HG02623 (cell line): ENCODE measurements around the gene PRTG.
"Not testable (repeated sequence)": the region's sequence is repeated elsewhere in the genome, so short reads cannot be mapped to it uniquely, and the experiment has no call there.

Experiments used
- ATAC-seq: cut with Tn5 transposase; IDR thresholded peaks from one replicate; pipeline ENCODE4 v1.9.1; 2021; ENCODE audit warnings: moderate library complexity; ENCODE audit not compliant: unreplicated experiment

The PRTG gene

DNA sequence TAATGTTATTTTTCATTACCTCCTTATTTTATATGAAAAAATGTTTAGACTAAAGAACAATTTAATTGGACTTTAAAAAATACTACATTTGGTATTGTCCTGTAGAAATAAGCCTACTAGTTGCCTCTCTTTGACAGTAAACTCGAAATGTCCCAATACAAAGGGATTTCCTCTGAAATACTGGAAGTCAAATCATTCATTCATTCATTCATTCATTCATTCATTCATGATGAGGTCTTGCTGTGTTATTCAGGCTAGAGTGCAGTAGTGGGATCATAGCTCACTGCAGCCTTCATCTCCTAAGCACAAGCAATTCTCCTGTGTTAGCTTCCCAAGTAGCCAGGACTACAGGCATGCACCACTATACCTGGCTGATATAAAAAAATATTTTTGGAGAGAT is 104.2 kb downstream of the PRTG start:
- ATAC-seq: no peak

DNA sequence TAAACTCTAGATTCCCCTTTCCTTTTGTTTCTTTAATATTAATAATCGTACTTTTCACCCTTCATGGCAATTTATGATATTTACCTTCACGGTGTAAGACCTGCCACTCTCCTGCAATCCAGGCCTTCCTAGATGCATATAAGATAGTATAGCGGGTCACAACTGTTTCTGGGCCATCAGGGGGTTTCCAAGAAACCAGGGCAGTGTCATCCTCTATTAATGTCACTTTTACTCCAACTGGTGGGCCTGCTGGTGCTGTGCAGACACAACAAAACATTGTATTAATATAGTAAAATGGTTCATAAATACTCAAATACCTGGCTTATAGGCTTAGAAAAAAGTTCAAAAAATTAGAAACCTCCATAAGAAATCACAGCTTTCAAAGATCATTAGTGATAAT is 105.9 kb downstream of the PRTG start:
- ATAC-seq: no peak

DNA sequence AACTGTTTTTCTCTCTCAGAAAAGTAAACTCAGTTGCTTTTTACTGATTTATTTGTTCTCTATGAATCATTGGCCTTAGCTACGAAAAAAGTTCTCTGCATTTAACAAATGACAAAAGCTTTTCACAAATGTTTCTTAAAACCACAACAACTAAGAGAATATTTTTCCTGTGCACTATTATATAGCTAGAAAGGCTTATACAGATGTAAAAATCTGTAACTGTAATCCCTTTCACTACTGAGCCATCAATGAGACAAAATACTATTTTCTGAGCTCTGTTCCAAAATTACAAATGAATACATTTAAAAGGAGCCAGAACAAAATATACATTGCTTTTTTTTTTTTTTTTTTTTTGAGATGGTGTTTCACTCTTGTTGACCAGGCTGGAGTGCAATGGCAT is 109.2 kb downstream of the PRTG start:
- ATAC-seq: no peak

DNA sequence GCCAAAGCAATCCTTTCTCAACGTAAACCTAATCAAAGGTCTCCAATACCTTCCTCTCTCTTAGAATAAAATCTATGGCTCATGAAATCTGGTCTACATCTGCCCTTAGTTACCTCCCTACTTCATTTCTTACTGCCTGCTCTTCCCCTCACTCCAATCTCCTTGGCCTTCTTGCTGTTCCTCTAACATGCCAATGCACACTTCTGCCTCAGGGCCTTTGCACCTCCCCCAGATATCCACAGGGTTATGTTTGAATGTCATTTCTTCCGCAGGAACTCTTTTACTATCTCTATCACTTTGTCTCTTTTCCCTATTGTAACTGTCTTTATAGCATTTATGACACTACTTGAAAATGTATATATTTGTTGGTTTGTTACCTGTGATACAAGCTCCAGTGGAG is 110.5 kb downstream of the PRTG start:
- no peak for ATAC-seq

DNA sequence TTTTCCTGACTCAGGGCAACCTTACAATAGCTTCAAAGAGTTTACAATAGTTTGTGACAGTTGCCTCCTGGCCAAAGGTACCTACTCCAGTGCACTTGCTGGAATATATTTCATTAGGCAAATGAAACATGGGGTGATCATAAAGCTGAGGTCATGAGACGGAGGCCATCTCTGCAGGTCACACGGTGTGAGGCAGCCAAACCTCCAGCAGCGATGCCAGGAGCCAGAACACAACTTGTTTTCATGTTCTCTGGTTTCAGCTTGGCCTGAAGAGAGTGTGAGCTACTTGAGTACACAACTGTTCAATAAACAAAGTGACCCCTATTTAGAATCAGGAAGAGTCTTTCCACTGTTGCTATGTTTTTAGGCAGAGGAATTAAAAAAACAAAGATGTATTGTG is 112.1 kb downstream of the PRTG start:
- no peak for ATAC-seq

DNA sequence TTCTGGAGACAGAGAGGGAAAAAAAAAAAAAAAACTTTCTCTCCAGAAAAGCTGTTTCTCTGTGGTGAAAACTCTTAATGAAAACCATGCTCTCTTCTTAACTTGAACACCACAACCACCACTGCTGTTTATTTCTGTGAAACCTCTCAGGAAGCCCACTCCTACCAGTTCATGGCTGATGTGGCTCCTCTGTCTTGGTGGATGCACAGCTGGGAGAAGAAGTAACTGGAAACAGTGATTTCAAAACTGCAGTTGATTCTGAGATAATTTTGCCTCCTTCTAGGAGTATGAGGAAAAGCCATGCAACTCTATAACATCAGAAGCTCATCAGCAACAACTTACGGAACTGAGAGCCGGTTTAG is 114.6 kb downstream of the PRTG start:
- no peak for ATAC-seq

DNA sequence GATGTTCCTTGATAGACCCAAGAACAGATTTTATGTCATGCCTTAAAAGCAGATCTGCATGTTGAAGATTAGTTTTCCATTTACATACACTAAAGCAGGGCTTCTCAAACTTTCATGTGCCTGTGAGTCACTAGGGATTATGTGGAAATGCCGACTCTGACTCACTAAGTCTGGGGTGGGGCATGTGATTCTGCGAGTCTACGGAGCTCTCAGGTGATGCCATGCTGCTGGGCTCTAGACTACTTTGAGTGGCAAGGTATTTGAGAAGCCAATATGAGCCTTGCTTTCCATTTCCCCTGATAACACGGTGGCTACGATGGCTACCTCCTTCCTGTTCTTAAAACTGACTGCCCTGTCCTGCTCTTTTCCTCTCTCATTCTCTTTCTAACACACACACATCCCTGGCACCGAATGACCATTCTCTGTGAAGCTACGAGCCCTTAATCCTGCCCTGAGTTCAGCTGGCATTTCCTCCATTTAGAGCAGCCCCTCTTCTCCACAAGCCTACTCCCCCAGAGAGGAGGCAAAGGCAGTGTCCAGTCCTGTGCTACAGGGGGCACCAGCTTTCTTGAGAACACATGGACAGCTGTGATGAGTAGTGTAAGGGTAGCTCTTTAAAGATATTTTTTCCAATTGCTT is 115.1 kb downstream of the PRTG start:
- ATAC-seq: no peak

DNA sequence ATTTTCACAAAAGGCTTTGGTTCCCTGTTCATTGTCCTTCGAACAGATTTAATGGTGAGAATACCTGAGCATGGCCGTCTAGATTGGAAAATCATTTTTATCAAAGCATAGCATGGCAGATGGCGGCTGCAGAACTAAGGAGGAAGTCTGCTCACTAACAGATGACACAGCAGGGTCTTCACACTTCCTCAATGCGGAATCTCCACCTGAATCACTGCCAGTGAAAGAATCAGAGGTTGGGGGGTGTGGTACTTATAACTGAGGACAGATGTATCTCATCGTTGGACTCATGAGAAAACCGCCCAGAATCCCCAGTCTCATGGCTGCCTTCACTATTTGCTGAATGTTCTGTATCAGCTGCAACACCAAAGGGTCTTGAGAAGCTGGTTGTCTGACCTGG is 123.2 kb downstream of the PRTG start:
- no peak for ATAC-seq

DNA sequence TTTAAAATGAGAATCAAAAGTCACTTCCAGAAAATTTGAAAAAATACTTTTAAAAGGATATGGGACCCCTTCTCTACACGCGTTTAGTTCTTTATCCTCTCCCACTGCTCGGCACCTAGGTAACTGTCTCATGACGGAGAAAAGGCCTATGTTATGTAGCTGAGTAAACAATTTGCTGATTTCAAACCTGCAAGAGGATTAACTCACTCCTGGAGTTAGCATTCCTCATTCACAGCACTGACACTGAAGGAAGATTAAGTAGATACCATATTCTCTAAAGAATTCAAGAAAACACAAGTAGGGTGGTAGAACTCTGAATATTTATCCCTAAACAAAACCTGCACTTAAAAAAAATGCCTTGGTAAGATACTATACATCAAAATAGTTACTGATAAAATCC is 124.6 kb downstream of the PRTG start:
- ATAC-seq: no peak

DNA sequence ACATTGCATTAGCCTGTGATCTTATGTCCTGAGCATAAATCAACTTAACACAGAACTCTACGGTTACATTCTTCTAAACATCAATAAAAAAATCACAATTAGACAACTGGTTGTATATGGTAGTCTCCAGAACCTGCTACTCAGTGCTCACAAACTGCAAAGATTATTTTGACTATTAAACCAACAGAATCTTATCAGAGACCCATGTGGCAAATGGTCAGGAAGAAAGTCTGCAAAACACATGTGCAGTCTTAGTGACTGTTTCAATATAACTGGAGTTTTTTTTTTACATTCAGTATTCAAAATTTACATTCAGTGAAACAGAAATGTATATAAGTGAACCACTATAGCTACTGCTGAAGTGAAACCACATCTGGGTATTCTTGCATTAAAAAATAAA is 127.5 kb downstream of the PRTG start:
- ATAC-seq: no peak

DNA sequence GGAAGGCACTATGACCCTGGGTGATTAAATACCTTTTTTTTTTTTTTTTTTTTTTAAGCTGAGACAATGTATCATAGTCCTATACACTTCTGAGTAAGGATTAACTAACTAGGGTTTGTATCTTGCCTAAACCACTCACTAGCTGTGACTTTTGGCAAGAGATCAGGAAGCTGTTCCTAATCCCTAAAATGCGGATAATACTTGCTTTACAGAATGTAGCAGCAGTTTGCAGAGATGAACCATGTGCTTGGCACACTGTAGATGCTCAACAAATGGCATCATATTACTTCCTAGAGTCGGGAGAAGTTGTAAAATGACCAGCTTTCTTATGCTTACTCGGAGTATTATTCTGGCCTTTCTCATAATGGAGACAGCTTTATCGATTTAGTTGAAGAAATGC is 129.2 kb downstream of the PRTG start:
- no peak for ATAC-seq

DNA sequence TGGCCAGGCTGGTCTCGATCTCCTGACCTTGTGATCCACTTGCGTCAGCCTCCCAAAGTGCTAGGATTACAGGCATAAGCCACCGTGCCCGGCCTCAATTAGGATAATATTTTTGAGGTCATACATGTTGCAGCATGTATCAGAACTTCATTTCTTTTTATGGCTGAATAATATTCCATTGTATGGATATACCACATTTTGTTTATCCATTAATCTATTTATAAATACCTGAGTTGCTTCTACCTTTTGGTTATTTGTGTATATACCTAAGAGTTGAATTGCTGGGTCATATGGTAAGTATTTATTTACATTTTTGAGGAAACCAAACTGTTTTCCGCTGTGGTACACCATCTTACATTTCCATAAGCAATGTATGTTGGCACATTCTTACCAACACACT is 136.7 kb downstream of the PRTG start:
- no peak for ATAC-seq

DNA sequence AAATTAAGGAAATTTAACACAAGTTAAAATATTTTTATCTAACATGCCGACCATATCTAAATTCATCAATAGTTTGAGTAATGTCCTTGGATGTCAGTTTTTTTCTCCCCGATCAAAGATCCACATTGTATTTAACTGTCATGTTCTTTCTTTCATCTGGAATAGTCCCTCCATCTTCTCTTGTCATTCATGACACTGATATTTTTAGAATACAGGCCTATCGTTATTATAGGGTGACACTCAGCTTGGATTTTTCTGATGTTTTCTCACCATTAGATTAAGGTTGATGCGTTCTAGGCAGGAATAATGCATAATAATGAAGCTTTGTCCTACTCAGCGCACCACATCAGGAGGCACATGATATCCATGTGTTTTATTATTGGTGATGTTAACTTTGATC is 141.6 kb downstream of the PRTG start:
- ATAC-seq: no peak

DNA sequence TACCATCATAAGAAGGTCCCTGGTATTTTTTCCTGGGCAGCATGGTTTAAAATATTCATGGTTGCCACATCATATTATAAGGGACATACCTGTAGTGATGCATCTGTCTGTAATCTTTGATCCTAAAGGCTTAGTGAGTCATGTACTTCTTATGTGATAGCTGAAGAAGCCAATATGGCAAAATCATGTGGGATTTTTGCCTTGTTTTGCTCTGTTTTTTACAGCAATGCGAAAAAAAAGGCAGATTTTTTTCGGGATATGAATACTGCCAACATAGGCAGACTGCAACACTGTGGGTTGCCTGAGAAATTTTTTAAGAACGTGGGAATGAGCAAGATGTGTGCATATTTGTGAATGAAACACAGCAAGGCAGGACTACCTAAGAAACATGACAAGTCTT is 143.5 kb downstream of the PRTG start:
- ATAC-seq: no peak

DNA sequence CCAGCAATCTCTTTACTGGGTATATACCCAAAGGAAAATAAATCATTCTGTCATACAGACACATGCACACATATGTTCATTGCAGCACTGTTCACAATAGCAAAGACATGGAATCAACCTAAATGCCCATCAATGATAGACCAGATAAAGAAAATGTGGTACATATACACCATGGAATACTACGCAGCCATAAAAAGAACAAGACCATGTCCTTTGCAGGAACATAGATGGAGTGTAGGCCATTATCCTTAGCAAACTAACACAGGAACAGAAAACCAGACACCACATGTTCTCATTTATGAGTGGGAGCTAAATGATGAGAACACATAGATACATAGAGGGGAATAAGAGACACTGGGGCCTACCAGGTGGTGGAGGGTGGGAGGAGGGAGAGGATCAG is 149.9 kb downstream of the PRTG start:
- ATAC-seq: not testable (repeated sequence)

DNA sequence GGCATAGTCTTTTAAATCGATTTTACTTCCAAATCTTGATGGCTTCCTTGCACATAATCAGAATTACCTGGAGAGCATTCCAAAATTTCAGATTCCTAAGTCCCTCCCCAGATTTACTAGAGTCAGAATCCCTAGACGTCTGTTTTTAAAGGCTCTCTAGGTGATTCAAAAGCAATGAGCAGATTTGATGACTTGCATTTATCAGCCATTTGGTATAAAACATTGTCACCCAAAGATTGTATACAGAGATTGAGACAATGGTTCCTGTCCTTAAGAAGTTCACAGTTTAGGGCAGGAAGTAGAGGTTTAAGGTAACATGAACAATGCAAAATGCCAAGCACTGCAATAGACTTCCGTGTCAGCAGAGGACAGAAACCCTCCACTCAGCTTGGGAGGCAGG is 152.2 kb downstream of the PRTG start:
- ATAC-seq: no peak

DNA sequence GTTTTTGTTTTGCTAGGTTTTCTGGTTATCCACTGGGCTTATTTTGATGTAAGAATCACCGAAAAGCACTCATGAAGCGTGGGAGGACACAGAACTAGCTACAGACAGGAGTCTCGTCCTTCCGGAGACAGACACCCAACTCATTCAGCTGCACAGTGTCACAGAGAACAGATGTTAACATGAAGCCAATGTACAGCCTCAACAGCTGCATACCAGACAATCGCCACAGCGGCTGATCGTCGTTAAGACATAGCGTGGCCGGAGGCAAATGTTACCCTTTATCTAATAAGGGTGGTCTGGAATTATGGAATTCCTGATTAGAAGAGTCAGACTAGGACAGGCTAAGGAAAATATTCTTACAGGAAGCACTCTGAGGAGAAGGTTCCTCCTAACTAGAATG is 153.7 kb downstream of the PRTG start:
- ATAC-seq: no peak

DNA sequence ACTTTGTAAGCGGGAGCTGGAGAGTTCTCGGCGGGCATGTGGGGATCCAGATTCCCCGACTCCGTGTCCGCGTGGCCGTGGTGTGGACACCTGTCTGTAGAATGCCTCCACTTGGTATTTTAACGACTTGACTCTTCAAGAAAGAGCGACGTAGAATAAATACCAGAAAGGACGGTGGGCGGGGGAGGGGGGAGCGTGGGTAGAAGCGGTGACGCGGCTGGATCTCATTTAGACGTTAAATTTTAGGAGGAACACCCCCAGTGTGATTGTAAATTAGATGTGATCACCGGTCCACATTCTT is 154.2 kb downstream of the PRTG start:
- ATAC-seq: no peak

DNA sequence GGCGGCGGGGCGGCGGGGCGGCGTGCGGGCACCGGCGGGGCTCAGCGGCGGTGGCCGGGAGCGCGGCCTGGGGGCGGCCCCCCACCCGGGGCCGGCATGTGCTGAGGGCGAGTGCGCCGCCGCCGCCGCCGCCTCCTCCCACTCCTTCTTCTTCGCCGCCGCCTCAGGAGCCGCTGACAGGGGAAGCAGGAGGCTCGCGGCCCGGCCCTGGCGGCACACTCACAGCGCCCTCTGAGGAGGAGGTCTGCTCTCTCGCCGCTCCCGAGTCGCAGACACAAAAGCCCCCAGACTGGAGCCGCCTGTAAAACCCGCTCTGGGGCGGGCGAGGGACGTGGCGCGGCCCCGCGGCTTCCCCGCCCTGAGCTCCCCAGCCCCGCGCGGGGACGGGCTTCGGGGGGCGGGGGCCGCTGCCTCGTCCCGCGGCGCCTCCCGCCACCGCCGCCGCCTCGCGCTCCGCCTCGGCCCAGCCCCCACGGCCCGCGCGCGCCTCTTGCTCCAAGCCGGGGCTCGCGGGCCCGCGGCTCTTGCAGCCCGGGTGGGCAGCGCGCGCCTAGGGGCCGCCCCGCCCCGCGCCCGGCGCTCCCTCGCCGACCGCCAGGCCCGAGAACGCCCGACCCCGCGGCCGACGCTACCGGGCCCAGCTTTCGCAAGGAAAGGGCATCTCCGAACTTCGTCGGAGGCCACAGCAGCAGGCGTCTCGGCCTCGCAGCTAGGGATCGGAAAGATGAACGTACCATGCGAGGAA is 154.7 kb downstream of the PRTG start, which contains the start of gene PYGO1:
Gene PYGO1 (minus strand): TSS at position 276 of the 745 bp plus-strand sequence. CDS start 462 bp downstream, outside the sequence.
- ATAC-seq: no peak

DNA sequence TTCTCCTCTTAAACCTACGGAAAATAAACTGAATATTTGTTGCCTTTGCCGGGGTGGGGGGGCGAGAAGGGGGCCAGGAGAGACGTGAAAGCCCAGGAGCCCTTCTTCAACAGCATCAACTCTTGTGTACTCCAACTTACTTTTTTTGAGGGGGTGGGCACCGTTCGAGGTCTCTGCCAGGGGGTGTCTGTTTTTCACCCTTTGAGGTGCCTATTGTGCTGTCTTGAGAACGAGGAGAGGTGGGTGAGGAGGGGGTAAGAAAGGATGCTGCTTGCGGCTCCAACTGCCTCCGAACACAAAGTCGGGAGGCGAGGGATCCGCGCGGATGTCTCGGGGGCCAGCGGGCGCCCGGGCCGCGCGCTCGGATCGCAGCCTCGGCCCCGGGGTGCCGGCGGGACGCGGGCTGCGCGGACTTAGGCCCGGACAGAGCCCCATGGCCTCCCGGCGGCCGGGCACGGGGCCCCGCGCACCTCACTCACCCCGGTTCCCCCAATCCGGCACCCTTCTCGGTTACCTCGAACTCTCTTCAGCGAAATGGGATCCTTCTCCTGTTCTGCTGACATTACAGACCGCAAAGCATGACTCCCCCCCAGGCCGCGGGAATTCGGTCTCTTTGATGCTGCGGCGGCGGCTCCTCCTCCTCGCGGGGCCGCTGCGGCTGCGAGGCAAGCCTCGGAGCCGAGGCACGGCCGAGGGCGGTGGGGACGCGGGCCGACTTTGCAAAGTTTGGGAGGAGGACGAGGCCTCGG is 155.5 kb downstream of the PRTG start:
- ATAC-seq: no peak

DNA sequence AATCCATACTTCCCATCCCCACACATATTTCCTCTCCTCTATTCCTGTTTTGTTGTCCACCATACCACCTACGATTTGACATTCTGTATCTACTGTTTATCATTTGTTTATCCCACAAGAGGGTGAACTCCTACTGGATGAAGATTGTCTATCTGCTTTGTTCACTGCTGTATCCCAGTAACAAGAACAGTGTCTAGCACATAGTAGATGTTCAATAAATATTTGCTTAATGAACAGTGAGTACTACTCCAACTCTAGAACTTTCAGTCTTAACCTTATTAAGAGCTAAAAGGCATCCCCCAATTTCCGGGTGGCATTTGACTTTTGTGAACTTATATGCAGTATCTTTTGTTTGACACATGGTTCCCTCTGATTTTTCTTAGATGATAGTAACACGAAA is 156.1 kb downstream of the PRTG start:
- no peak for ATAC-seq

DNA sequence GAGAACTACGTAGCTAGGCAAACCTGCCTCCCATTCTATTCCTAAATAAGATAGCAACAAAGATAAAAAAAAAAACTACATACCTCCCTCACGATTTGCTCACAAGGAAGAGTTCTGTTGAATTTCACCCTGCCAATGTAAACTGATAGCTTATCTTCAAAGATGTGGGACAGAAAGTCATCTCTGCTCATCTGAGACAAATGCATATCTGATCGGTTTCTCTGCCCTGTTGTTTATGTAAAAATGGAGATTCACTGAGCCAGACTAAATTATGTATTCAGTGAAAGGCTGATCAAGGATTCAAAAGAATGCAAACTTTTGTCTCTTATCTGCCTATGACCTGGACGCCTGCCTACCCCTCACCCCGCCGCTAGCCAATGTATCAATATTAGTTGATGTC is 166.0 kb downstream of the PRTG start:
- ATAC-seq: no peak
